Astrocyte of the cerebellum (primary cell): ENCODE results near the gene MATCAP1.

Experiments
- DNase-seq: peaks from one replicate; pipeline ENCODE4 v3.0.0-alpha.2; 2011; ENCODE audit warnings: low read depth
- H3K4me3 ChIP-seq: 2 replicates; pipeline ENCODE4 v1.5.1; 2011; ENCODE audit warnings: mild to moderate bottlenecking, low read depth, low read length, moderate library complexity
- CTCF ChIP-seq: IDR thresholded peaks from 2 replicates; pipeline ENCODE4 v1.5.1; 2012; ENCODE audit warnings: low read length, low read depth, moderate library complexity, mild to moderate bottlenecking; ENCODE audit errors: missing control alignments
- in situ Hi-C: cut with HindIII; loops from 2 replicates; pipeline ENCODE4 v1.10.0; 2017; ENCODE audit warnings: low sequenced_read_pairs

The MATCAP1 gene

GRCh38 chr16:67213197-67214019, 29.6 kb upstream of the MATCAP1 start:
- no peak for TF ChIP-seq CTCF
- in situ Hi-C loops, result no loop called here
- H3K4me3 ChIP-seq, result no peak overlapping the region
- no peak for DNase-seq

- TF ChIP-seq CTCF, result no peak
- no peak for DNase-seq
- no peak overlapping the region for H3K4me3 ChIP-seq
- in situ Hi-C loops, result no loop called here
These were observed 29.0 kb upstream of the MATCAP1 start for GRCh38 chr16:67212766-67213165.

- TF ChIP-seq CTCF, result no peak
- no peak for DNase-seq
- in situ Hi-C loops, result no loop called here
- H3K4me3 ChIP-seq, result no peak overlapping the region
These were observed 27.9 kb upstream of the MATCAP1 start for GRCh38 chr16:67211674-67212073.

- in situ Hi-C loops, result no loop called here
- DNase-seq, result no peak
- no peak for TF ChIP-seq CTCF
- no peak overlapping the region for H3K4me3 ChIP-seq
These were observed 26.5 kb upstream of the MATCAP1 start for GRCh38 chr16:67210069-67210937.

GRCh38 chr16:67209565-67209964, 25.8 kb upstream of the MATCAP1 start:
- TF ChIP-seq CTCF, result no peak

GRCh38 chr16:67208154-67208896, 24.6 kb upstream of the MATCAP1 start:
- no peak for DNase-seq
- H3K4me3 ChIP-seq, result no peak overlapping the region
- in situ Hi-C loops, result no loop called here
- no peak for TF ChIP-seq CTCF

More at GRCh38 chr16:67209565-67209964, 25.8 kb upstream of the MATCAP1 start:
- in situ Hi-C loops, result no loop called here
- H3K4me3 ChIP-seq, result no peak overlapping the region
- no peak for DNase-seq
